HEK293 (cell line): Measurements from ENCODE around the gene ARPC1A.

Source experiments
- YY1 ChIP-seq: fragments of 450-650 bp; formaldehyde crosslinking; IDR thresholded peaks from 2 replicates; pipeline ENCODE4 v1.5.1; 2018; ENCODE audit warnings: missing biosample characterization, missing genetic modification characterization
- ZBTB7A ChIP-seq: fragments of 450-650 bp; formaldehyde crosslinking; IDR thresholded peaks from 2 replicates; pipeline ENCODE4 v1.5.1; 2016; ENCODE audit warnings: low read depth, missing biosample characterization, missing genetic modification characterization
- ZNF138 ChIP-seq: fragments of 450-650 bp; formaldehyde crosslinking; IDR thresholded peaks from 2 replicates; pipeline ENCODE4 v1.5.1; 2016; ENCODE audit warnings: missing biosample characterization, missing genetic modification characterization, borderline replicate concordance
- ZNF146 ChIP-seq: fragments of 450-650 bp; formaldehyde crosslinking; IDR thresholded peaks from 2 replicates; pipeline ENCODE4 v1.5.1; 2016; ENCODE audit warnings: missing biosample characterization, missing genetic modification characterization
- ZNF404 ChIP-seq: fragments of 450-650 bp; formaldehyde crosslinking; IDR thresholded peaks from 2 replicates; pipeline ENCODE4 v1.5.1; 2017; ENCODE audit warnings: missing biosample characterization, missing genetic modification characterization
- ZNF776 ChIP-seq: fragments of 450-650 bp; formaldehyde crosslinking; IDR thresholded peaks from 2 replicates; pipeline ENCODE4 v1.5.0; 2017; ENCODE audit warnings: missing biosample characterization, missing genetic modification characterization, borderline replicate concordance
- ZNF791 ChIP-seq: fragments of 450-650 bp; formaldehyde crosslinking; IDR thresholded peaks from 2 replicates; pipeline ENCODE4 v1.5.1; 2016; ENCODE audit warnings: missing biosample characterization, missing genetic modification characterization
- ZSCAN23 ChIP-seq: fragments of 450-650 bp; formaldehyde crosslinking; IDR thresholded peaks from 2 replicates; pipeline ENCODE4 v1.5.1; 2016; ENCODE audit warnings: missing biosample characterization, missing genetic modification characterization
- TF ChIP-seq, protein P1 (sequence below): fragments of 450-650 bp; formaldehyde crosslinking; IDR thresholded peaks from 2 replicates; pipeline ENCODE4 v1.5.1; 2016; ENCODE audit warnings: missing biosample characterization, missing genetic modification characterization

DNA sequence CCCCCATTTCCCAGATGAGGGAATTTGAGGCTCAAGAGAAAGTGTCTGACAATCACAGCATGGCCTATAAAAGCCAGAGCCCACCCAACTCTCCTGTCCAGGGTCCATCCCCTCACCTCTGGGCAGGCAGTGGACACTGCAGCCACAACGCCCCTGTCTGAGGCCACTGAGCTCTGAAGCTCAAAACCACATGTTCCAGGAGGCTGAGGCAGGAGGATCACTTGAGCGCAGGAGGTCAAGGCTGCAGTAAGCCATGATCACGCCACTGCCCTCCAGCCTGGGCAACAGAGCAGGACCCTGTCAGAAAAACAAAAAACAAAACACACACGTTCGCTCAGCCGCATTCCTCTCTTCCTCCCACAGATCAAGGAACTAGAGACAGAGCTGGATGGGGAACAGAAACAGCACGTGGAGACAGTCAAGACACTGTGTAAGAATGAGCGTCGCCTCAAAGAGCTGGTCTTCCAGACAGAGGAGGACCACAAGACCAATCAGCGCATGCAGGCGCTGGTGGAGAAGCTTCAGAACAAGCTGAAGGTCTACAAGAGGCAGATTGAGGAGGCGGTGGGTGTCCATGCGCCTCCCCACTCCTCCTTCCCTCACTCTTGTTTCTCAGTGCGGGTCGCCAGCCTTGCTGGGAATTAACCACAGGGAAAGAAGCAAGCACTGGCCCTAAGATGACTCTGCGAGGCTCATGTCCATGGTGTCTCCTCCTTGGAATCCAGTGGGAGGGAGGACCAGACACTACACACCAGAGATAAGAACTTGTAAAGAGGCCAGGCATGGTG, 20.0 kb upstream of the ARPC1A start:
- TF ChIP-seq ZNF404 (no peak), ZNF776 (tag by site-specific recombination) (no peak), ZBTB7A (tag by site-specific recombination) (no peak), ZSCAN23 (tag by site-specific recombination) (no peak), ZNF791 (no peak), ZNF146 (tag by site-specific recombination) (no peak), YY1 (tag by site-specific recombination) (no peak), ZNF138 (tag by site-specific recombination) (no peak)
- TF ChIP-seq, protein P1, sequence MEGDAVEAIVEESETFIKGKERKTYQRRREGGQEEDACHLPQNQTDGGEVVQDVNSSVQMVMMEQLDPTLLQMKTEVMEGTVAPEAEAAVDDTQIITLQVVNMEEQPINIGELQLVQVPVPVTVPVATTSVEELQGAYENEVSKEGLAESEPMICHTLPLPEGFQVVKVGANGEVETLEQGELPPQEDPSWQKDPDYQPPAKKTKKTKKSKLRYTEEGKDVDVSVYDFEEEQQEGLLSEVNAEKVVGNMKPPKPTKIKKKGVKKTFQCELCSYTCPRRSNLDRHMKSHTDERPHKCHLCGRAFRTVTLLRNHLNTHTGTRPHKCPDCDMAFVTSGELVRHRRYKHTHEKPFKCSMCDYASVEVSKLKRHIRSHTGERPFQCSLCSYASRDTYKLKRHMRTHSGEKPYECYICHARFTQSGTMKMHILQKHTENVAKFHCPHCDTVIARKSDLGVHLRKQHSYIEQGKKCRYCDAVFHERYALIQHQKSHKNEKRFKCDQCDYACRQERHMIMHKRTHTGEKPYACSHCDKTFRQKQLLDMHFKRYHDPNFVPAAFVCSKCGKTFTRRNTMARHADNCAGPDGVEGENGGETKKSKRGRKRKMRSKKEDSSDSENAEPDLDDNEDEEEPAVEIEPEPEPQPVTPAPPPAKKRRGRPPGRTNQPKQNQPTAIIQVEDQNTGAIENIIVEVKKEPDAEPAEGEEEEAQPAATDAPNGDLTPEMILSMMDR (tag by site-specific recombination): no peak
